Vagina (tissue), 2 donors: Measurements from ENCODE around the gene NFIX. TPM values are rescaled to one million over a fixed set of nuclear protein-coding genes. Genes with fewer than 3 reads are reported as not detected.

Experiments used
- DNase-seq, 2 donors: peaks; one replicate each; pipeline ENCODE4 v3.0.0-alpha.2; 2017; ENCODE audit errors: extremely low spot score in 2 of 2
- H3K27ac ChIP-seq: fragments of 200-600 bp; sonication (generic); one replicate; pipeline ENCODE4 v1.5.1; 2019
- H3K27me3 ChIP-seq: fragments of 200-600 bp; sonication (generic); one replicate; pipeline ENCODE4 v1.5.1; 2019
- H3K36me3 ChIP-seq, 2 donors: fragments of 200-600 bp; sonication (generic); one replicate each; pipeline ENCODE4 v1.5.1; 2017 to 2019
- H3K4me1 ChIP-seq: fragments of 200-600 bp; sonication (generic); one replicate; pipeline ENCODE4 v1.5.1; 2019
- H3K4me3 ChIP-seq, 2 donors: fragments of 200-600 bp; sonication (generic); 1 replicate in 1 of 2; 2 replicates in 1 of 2; pipeline ENCODE4 v1.5.1; 2016 to 2019
- H3K9me3 ChIP-seq: fragments of 200-600 bp; sonication (generic); one replicate; pipeline ENCODE4 v1.5.1; 2019
- POLR2A ChIP-seq, 2 donors: fragments of 450-650 bp; IDR thresholded peaks; one replicate each; pipeline ENCODE4 v1.6.1; 2017; ENCODE audit warnings: antibody characterized with exemption in 2 of 2, mild to moderate bottlenecking in 2 of 2, moderate library complexity in 2 of 2
- POLR2AphosphoS5 ChIP-seq, 2 donors: sonication (generic); formaldehyde crosslinking; IDR thresholded peaks; one replicate each; pipeline ENCODE4 v1.9.0; 2017; ENCODE audit warnings: antibody characterized with exemption in 2 of 2, mild to moderate bottlenecking in 2 of 2, low read depth in 1 of 2; ENCODE audit not compliant: insufficient read depth in 1 of 2
- intact Hi-C: fragments of 100-400 bp; cut with DNase I; formaldehyde crosslinking; loops from one replicate; pipeline ENCODE4 v1.15.1; 2023
- total RNA-seq: library from RNA; depleted of rRNA; stranded (reverse); fragments of >200 nt; gene quantifications from one replicate; pipeline ENCODE4 v1.2.3, GENCODE V29; 2016
- TF ChIP-seq, protein P1 (sequence below), 3 experiments: fragments of 450-650 bp in 2 of 3; fragments of 200-600 bp in 1 of 3; sonication (generic) in 1 of 3; IDR thresholded peaks; one replicate each; pipeline ENCODE4 v1.5.1; 2017 to 2019; ENCODE audit warnings: antibody characterized with exemption in 3 of 3, mild to moderate bottlenecking in 2 of 3, moderate library complexity in 2 of 3

NFIX gene
- total RNA-seq, 1 donor from 2014 or later, result 81.8 TPM

DNA sequence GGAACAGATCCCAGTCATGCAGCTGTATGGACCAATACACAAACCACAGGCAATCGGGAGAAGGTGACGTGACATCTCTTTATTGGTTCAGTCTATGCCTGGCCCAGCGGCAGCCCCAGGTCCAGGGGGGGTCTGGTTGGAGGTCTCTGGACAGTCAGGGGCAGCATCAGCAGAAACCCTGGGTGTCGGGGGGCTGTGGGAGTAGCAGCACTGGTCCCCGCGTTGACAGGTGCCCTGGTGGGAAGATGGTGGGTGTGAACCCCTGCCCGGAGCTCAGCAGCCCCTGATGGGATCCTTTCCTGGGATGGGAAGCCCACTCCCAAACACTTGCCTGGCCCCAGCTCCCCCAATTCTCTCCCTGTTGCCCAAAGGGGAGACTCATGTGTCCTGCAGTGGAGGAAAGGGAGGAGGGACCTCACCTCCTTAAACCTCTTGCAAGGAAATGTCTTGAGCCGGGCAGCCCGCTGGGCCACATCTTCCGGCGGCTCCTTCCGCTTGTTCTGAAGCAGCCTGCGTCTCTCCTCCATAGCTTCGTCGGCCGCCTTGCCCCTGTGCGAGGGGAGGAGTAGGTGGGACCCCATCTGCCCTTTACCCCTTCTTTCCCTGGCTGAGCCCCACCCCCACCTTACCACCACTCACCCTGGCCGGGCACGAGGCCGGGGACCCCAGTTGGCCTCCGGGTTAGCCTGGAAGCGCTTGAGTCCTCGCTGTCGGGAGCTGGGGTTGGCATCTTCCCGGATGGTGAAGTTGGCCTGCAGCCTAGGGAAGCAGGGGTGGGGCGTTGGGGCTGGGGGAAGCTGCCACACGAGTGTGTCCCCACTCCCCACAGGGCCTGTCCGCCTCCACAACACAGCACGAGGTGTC, 109.8 kb downstream of the NFIX start:
- TF ChIP-seq POLR2A (IDR thresholded peaks at IDR 0.05) (no peak), POLR2AphosphoS5 (IDR thresholded peaks at IDR 0.05; ENCODE audit: insufficient read depth in 1 of 2, low read depth in 1 of 2) (no peak)
- TF ChIP-seq, protein P1, sequence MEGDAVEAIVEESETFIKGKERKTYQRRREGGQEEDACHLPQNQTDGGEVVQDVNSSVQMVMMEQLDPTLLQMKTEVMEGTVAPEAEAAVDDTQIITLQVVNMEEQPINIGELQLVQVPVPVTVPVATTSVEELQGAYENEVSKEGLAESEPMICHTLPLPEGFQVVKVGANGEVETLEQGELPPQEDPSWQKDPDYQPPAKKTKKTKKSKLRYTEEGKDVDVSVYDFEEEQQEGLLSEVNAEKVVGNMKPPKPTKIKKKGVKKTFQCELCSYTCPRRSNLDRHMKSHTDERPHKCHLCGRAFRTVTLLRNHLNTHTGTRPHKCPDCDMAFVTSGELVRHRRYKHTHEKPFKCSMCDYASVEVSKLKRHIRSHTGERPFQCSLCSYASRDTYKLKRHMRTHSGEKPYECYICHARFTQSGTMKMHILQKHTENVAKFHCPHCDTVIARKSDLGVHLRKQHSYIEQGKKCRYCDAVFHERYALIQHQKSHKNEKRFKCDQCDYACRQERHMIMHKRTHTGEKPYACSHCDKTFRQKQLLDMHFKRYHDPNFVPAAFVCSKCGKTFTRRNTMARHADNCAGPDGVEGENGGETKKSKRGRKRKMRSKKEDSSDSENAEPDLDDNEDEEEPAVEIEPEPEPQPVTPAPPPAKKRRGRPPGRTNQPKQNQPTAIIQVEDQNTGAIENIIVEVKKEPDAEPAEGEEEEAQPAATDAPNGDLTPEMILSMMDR (IDR thresholded peaks at IDR 0.05), result no peak
- Histone ChIP-seq H3K36me3 (peaks cover 0 to 14% of the 10 kb centered on the region in 2 donors), H3K9me3 (no peaks in the 10 kb centered on the region), H3K27me3 (no peaks in the 10 kb centered on the region), H3K27ac (peak overlapping the region; percentile 28), H3K4me3 (peak overlapping the region in 1 of 2 donors; percentile 18), H3K4me1 (peaks cover 42% of the 10 kb centered on the region)
- intact Hi-C loops, result loop anchor here (5.0 kb wide), 1 partner anchor 47 kb away; the partner anchor contains the start of genes IER2 and STX10
- DNase-seq, result peak in 1 of 2 donors; percentile 87

DNA sequence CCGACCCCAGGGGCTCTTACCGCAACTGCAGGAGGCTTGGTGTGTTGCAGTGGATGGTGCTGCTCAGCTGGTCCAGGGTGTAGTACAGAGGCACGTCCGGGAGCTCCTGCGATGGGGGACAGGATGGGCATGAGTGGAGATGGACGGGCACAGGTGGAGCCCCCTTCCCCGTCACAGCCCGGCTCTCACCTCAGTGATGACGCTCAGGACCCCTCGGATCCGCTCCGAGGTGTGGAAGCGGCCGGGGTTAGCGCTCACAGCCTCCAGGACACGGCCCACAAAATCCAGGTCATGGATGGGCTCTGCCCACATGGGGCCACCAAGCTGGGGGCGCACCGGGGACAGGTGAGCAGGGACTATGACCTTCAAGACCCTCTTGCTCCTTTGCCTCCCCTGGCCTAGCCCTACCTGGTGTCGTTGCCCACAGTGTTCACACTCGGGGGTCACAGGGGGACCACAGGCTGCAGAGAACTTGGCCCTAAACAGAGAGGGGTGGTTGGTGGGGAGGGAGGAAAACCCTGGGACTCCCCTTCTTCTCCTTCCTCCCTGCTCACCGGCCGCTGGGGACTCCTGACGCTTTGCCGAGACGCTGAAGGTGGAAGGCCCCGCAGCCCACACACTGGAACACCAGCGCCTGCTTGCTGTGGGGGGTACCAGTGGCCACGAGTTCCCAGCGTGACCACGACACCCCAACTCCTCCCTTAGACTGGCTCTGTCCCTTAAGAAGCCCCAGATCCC, 114.3 kb downstream of the NFIX start:
- intact Hi-C loops, result no loop called here
- Histone ChIP-seq H3K27ac (no peak overlapping the region), H3K27me3 (no peaks in the 10 kb centered on the region), H3K4me3 (no peak overlapping the region), H3K9me3 (no peaks in the 10 kb centered on the region), H3K4me1 (peaks cover 5% of the 10 kb centered on the region), H3K36me3 (peaks cover 0 to 35% of the 10 kb centered on the region in 2 donors)
- no peak for TF ChIP-seq POLR2AphosphoS5 (IDR thresholded peaks at IDR 0.05; ENCODE audit: insufficient read depth in 1 of 2, low read depth in 1 of 2)
- TF ChIP-seq, protein P1 (IDR thresholded peaks at IDR 0.05), result no peak
- no peak for TF ChIP-seq POLR2A (IDR thresholded peaks at IDR 0.05)
- no peak for DNase-seq

DNA sequence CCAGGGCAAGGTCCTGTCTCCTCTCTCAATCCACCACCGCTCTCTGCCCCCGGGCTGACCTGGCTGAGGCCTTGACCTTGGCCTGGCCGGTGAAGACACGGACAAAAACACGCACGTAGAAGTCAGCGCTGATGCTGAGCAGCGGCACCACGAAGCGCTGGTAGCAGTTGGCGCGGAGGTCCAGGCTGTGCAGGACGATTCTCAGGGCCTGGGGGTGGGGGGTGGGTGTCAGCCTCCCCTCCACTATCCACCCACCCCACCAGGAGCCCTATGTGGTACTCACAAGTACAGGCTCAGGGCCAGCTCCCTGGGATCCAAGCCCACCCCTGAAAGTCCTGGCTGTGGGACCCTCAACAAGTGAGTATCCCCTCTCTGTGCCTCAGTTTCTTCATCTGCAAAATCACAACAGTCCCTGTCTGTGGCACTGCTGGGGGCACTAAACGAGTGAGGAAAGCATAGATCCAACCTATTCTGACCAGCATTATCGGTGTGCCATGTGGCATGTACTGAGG, 114.9 kb downstream of the NFIX start:
- TF ChIP-seq POLR2AphosphoS5 (IDR thresholded peaks at IDR 0.05; ENCODE audit: insufficient read depth in 1 of 2, low read depth in 1 of 2) (no peak), POLR2A (IDR thresholded peaks at IDR 0.05) (no peak)
- TF ChIP-seq, protein P1 (IDR thresholded peaks at IDR 0.05), result no peak
- H3K9me3 ChIP-seq, result no peaks in the 10 kb centered on the region
- H3K27ac ChIP-seq, result no peak overlapping the region
- peaks cover 0 to 35% of the 10 kb centered on the region in 2 donors for H3K36me3 ChIP-seq
- no peak for DNase-seq
- peaks cover 5% of the 10 kb centered on the region for H3K4me1 ChIP-seq
- intact Hi-C loops, result no loop called here
- no peak overlapping the region for H3K4me3 ChIP-seq
- no peaks in the 10 kb centered on the region for H3K27me3 ChIP-seq

DNA sequence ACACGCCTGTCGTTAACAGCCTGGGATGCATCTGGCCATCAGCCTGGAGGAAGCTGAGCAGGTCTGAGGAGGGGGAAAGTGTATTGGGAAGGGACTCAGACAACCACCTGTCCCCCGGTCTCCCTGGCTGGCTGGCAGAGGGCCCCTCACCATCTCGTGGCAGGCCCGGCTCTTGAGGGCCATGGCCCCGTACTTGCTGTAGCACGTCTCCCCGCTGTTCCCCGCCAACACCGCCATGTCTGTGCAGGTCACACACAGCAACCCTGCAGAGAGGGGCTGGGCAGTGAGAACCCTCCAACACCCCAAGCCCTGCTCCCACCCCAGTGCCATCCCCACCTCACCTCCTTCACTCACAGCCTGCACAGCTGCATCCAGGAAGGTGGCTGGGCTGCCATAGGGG, 117.3 kb downstream of the NFIX start:
- H3K36me3 ChIP-seq, result peaks cover 0 to 35% of the 10 kb centered on the region in 2 donors
- no peak overlapping the region for H3K4me3 ChIP-seq
- intact Hi-C loops, result no loop called here
- H3K4me1 ChIP-seq, result peaks cover 25% of the 10 kb centered on the region
- H3K27me3 ChIP-seq, result no peaks in the 10 kb centered on the region
- no peak for DNase-seq
- no peak overlapping the region for H3K27ac ChIP-seq
- H3K9me3 ChIP-seq, result no peaks in the 10 kb centered on the region
- TF ChIP-seq POLR2A (IDR thresholded peaks at IDR 0.05) (no peak), POLR2AphosphoS5 (IDR thresholded peaks at IDR 0.05; ENCODE audit: insufficient read depth in 1 of 2, low read depth in 1 of 2) (no peak)
- TF ChIP-seq, protein P1 (IDR thresholded peaks at IDR 0.05), result no peak
